ENCODE results near the gene KLHDC8B.
"Not testable (repeated sequence)": the region's sequence is repeated elsewhere in the genome, so short reads cannot be mapped to it uniquely, and the experiment has no call there.

KLHDC8B gene

DNA sequence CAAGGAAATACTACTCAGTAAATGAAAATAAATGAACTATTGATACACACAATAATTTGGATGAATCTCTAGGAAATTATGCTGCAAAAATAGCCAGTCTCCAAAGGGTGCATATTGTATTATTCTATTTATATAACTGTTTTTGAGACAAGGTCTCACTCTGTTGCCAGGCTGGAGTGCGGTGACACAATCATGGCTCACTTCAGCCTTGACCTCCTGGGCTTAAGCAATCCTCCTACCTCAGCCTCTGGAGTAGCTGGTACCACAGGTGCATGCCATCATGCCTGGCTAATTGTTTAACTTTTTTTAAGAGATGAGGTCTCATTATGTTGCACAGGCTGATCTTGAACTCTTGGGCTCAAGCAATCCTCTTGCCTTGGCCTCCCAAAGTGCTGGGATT lies 12.5 kb downstream of the KLHDC8B start:
- no peak for DNase-seq (ENCODE audit: low read depth, low spot score)

DNA sequence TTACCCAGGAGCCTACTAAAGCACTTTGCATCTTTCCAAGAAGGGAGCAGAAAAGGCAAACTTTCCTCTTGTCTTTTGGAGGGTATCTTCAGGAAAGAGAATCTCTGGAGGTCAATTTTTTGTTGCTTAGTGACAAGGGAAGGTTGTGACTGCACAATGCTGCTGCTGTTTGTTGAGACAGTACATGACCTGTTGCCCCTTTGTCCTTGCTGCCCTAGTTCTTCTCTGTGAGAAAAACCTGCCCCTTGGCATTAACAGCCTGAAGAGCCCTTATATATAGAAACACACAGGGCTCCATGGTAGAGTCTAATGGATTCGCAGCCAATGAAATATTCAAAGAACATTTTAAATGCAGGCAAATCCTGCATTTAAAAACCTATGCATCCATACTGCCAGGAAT lies 20.3 kb downstream of the KLHDC8B start:
- DNase-seq (ENCODE audit: low read depth, low spot score): no peak

DNA sequence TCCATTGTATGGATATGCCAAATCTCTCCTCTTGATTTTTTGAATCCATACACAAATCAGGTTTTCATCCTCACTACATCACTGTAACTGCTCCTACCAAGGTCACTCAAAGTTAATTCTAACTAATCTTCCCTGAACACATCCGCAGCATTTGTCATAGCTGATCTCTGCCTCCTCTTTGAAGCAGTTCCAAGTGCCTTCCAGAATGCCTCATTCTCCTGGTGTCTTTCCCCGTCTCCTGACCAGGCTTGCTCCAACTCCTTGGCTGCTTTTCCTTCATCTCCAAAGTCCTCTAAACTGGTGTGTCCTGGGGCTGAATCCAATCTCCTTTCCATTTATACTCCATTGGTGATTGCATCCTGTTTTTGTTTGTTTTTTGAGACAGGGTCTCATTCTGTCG lies 26.8 kb downstream of the KLHDC8B start:
- DNase-seq (ENCODE audit: low read depth, low spot score): no peak

DNA sequence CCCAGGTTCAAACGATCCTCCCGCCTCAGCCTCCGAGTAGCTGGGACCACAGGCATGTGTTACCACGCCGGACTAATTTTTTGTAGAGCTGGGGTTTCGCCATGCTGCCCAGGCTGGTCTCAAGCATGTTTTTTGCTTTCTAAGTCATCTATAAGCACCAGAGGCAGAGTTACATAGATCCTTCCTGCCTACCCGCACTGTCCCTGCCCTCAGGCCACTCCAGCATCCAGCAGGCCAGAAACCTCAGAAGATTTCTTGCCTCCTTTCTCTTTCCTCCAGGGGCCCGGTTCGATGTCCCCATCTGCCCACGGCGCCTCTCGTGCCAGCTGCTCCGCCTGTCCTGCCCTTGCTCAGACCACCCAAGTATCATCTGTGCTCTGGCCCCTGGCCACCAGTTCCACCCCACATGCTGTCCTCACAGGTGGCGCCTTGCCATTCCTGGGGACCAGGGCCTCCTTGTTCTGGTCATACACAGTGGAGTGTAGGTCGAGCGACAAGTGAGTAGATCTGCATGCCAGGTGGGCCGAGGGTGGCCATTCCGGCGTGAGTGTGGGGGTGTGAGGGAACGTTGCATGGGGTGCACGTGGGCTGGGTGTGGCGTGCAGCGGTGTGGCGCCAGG lies 27.3 kb downstream of the KLHDC8B start:
- no peak for DNase-seq (ENCODE audit: low read depth, low spot score)

DNA sequence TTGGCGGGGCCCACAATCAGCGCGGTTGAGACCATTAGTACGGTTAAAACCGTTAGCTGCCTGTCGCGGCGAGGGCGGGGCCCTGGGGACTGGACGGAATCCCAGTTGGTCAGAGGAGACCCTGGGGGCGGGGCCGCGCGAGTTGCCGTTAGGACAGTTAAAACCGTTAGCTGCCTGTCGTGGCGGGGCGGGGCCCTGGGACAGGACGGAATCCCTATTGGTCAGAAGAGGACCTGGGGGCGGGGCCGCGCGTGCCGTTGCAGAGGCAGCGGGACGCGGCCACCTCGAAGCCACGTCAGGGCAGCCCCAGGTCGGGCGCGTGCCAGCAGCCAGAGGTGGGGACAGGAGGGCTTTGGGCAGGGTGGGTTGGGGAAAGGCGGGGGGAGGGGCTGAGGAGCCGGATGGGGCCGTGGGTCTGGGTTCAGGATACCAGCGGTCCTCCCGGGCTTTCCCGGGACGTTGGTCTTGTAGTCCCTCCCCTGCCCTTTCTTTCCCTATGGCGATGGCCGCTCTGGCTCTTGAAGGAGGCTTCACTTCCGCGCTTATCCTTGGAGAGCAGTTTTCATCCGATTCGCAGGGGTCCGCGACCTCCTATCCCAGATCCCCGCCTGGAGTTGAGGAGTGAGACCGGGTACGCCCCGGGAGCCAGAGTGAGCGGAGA lies 28.0 kb downstream of the KLHDC8B start:
- DNase-seq (ENCODE audit: low read depth, low spot score): peak; percentile 83

DNA sequence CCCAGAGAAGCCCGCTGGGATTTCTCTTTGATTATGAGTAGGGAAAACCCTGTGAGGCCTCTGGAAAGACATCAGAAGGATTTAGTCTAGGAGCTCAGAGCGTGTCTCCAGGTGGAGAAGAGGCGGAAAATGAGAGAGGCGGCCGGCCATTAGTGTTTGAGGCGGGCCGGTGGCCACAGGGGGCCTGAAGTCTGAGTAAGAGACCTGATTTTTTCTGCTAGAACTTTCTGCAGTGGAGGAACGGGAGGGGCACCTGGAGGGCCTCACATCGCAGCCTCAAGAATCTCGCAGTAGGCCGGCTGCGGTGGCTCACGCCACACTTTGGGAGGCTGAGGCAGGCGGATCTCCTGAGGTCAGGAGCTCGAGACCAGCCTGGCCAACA lies 28.5 kb downstream of the KLHDC8B start:
- DNase-seq (ENCODE audit: low read depth, low spot score): no peak

DNA sequence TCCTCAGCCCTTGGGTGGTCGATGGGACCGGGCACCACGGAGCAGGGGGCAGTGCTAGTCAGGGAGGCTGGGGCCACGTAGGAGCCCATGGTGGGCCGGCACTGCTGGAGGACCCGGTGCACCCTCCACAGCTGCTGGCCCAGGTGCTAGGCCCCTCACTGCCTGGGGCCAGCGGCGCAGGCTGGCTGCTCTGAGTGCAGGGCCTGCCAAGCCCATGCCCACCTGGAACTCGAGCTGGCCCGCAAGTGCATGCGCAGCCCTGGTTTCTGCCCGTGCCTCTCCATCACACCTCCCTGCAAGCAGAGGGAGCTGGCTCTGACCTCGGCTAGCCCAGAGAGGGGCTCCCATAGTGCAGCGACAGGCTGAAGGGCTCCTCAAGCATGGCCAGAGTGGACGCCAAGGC lies 42.1 kb downstream of the KLHDC8B start:
- DNase-seq (ENCODE audit: low read depth, low spot score): no peak

DNA sequence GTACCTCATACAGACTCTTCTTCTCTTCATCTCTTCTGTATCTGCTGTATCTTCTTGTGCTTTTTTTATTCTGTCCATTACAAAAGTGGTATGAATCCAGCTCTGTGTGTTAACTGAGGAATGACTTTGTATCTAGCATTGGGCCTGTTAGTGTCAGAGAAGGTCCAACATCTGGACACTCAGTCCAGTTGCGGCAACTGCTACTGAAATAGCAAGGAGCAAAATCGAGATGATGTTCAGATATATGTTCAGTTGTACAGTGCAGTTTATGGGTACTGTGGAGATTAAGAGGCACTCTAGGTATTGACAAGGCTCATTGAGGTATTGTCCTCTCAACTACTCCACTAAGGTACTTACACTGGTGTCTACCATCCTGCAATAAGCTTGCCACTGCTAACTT lies 42.6 kb downstream of the KLHDC8B start:
- no peak for DNase-seq (ENCODE audit: low read depth, low spot score)

DNA sequence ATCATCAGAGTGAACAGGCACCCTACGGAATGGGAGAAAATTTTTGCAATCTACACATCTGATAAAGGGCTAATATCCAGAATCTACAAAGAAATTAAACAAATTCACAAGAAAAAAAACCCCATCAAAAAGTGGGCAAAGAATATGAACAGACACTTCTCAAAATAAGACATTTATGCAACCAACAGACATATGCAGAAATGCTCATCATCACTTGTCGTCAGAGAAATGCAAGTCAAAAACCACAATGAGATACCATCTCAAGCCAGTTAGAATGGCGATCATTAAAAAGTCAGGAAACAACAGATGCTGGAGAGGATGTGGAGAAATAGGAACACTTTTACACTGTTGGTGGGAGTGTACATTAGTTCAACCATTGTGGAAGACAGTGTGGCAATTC lies 45.3 kb downstream of the KLHDC8B start:
- not testable (repeated sequence) for DNase-seq (ENCODE audit: low read depth, low spot score)

DNA sequence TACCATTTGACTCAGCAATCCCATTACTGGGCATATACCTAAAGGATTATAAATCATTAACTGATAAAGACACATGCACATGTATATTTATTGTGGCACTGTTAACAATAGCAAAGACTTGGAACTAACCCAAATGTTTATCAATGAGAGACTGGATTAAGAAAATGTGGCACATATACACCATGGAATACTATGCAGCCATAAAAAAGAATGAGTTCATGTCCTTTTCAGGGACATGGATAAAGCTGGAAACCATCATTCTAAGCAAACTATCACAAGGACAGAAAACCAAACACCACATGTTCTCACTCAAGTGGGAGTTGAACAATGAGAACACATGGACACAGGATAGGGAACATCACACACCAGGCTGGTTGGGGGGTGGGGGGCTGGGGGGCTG lies 45.7 kb downstream of the KLHDC8B start:
- not testable (repeated sequence) for DNase-seq (ENCODE audit: low read depth, low spot score)

DNA sequence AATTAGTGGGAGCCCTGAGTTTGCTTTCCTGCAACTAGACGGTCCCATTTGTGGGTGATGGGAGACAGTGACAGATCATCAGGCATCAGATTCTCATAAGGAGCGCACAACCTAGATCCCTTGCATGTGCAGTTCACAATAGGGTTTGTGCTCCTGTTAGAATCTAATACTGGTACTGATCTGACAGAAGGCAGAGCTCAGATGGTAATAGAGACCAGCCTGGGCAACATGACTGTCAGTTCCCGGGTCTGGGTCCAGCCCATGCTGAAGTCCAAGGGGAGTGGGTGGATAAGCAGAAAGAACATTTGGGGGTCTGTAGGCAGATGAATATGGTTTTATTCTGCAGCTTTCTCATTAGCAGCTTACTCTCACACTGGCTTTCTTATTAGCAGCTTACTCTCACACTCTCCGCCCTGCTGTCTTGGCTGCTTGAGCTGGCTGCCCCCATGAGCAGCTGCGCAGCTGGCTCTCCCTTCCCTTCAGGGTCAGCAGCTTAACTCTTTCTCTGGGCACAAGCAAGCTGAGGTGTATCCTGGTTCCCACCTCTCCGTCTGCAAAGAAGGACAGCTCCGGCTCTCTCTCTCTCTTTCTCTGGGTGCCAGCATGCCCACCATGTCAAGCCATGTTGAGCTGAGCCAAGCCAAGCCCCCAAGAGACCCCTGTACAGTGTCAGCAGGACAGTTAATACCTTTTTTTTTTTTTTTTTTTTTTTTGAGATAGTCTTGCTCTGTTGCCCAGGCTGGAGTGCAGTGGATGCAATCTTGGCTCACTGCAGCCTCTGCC lies 46.5 kb downstream of the KLHDC8B start:
- no peak for DNase-seq (ENCODE audit: low read depth, low spot score)

DNA sequence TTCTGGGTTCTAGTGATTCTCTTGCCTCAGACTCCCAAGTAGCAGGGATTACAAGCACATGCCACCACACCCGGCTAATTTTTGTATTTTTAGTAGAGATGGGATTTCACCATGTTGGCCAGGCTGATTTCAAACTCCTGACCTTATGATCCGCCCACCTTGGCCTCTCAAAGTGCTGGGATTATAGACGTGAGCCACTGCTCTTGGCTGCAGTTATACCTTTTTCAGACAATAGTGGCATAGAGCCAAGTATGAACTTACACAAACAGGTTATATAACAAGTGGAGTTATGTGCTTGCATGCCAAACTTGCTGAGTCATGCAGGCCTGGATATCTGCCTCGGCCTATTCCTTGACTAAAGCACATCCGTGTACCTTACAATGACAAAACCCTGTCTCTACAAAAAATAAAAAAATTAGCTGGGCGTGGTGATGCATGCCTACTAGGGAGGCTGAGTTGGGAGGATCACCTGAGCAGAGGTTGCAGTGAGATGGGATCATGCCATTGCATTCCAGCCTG lies 47.1 kb downstream of the KLHDC8B start:
- DNase-seq (ENCODE audit: low read depth, low spot score): peak; percentile 89

DNA sequence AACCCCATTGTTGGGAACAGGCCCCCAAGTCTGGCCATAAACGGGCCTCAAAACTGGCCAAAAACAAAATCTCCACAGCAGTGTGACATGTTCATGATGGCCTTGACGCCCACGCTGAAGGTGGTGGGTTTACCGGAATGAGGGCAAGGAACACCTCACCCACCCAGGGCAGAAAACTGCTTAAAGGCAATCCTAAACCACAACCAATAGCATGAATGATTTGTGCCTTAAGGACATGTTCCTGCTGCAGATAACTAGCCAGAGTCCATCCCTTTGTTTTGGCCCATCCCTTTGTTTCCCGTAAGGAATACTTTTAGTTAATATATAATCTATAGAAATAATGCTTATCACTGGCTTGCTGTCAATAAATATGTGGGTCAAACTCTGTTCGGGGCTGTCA lies 47.7 kb downstream of the KLHDC8B start:
- DNase-seq (ENCODE audit: low read depth, low spot score): no peak

DNA sequence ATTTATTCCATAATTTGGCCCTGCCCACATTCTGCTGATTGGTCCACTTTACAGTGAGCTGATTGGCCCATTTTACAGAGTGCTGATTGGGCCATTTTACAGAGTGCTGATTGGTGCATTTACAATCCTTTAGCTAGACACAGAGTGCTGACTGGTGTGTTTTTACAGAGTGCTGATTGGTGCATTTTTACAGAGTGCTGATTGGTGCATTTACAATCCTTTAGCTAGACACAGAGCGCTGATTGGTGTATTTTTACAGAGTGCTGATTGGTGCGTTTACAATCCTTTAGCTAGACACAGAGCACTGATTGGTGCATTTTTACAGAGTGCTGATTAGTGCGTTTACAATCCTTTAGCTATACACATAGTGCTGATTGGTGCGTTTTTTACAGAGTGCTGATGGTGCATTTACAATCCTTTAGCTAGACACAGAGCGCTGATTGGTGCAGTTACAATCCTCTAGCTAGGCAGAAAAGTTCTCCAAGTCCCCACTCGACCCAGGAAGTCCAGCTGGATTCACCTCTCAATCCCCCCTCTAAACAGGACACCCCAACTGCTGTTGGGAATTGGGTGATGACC lies 49.7 kb downstream of the KLHDC8B start:
- DNase-seq (ENCODE audit: low read depth, low spot score): not testable (repeated sequence)

DNA sequence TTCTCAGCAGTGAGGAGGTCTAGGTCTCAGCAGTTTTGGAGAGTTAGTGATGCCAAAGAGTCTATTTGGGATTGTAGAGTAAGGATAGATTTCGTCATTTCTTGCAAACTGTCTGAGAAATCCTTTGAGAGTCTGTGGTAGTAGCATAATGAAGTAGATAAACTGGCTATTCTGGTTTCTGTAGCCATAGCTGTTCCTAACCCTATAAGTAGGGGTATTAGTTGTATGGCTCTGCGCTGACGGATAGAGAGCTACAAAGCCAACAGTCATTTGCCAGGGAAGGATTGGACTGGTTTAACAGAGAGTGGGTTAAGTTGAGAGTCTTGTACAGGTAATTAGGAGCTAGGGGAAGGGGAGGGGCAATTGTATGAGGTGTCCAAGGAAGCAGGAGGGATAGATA lies 50.6 kb downstream of the KLHDC8B start:
- no peak for DNase-seq (ENCODE audit: low read depth, low spot score)

All from astrocyte of the hippocampus (primary cell).